NCI-H524 treated with DMSO at 0.1 percent for 48 hours (cell line): ENCODE data around the gene TAL1.
"Not testable (repeated sequence)": the region's sequence is repeated elsewhere in the genome, so short reads cannot be mapped to it uniquely, and the experiment has no call there.

ENCODE experiments used
- DNase-seq: peaks from one replicate; lab custom pipeline; 2025; lab: John Stamatoyannopoulos, UW

TAL1 gene

GRCh38 chr1:47212636-47213229, 19.3 kb downstream of the TAL1 start:
- DNase-seq, result no peak

- no peak for DNase-seq
These were observed 20.2 kb downstream of the TAL1 start for GRCh38 chr1:47211796-47212269.

- DNase-seq, result no peak
These were observed 21.4 kb downstream of the TAL1 start for GRCh38 chr1:47210666-47211065.

GRCh38 chr1:47209725-47210325, 22.2 kb downstream of the TAL1 start:
- DNase-seq, result no peak

GRCh38 chr1:47209091-47209490, 22.9 kb downstream of the TAL1 start:
- DNase-seq, result no peak

- DNase-seq, result no peak
These were observed 23.6 kb downstream of the TAL1 start for GRCh38 chr1:47208374-47208850.

GRCh38 chr1:47207803-47208373, 24.1 kb downstream of the TAL1 start:
- no peak for DNase-seq

GRCh38 chr1:47205918-47206317, 26.1 kb downstream of the TAL1 start:
- DNase-seq, result no peak

GRCh38 chr1:47203504-47203903, 28.5 kb downstream of the TAL1 start:
- DNase-seq, result not testable (repeated sequence)

- DNase-seq, result no peak
These were observed 30.8 kb downstream of the TAL1 start for GRCh38 chr1:47201179-47201578.

- no peak for DNase-seq
These were observed 33.8 kb downstream of the TAL1 start for GRCh38 chr1:47198214-47198613.

- DNase-seq, result no peak
These were observed 35.4 kb downstream of the TAL1 start for GRCh38 chr1:47196622-47197021.

- DNase-seq, result not testable (repeated sequence)
These were observed 36.0 kb downstream of the TAL1 start for GRCh38 chr1:47195981-47196380.

- no peak for DNase-seq
These were observed 37.7 kb downstream of the TAL1 start for GRCh38 chr1:47194311-47194710.

GRCh38 chr1:47193496-47193895, 38.5 kb downstream of the TAL1 start:
- not testable (repeated sequence) for DNase-seq

GRCh38 chr1:47192458-47193384, 39.3 kb downstream of the TAL1 start:
- DNase-seq, result peak; percentile 84

- no peak for DNase-seq
These were observed 40.0 kb downstream of the TAL1 start for GRCh38 chr1:47191940-47192457.

- DNase-seq, result no peak
These were observed 41.2 kb downstream of the TAL1 start for GRCh38 chr1:47190857-47191256.

GRCh38 chr1:47190509-47190855, 41.5 kb downstream of the TAL1 start:
- DNase-seq, result no peak

GRCh38 chr1:47189844-47190508, 42.0 kb downstream of the TAL1 start, which contains the start of gene PDZK1IP1:
PDZK1IP1 (minus strand) TSS chr1:47190036; CDS start chr1:47189932, 104 bp downstream.
- DNase-seq, result no peak
